H9 (cell line): ENCODE data around the gene AVPR2. TPM values are rescaled to one million over a fixed set of nuclear protein-coding genes. Genes with fewer than 3 reads are reported as not detected.

ENCODE experiments used
- DNase-seq: peaks from one replicate; pipeline ENCODE4 v3.0.0-alpha.2; 2017
- H2AFZ ChIP-seq: one replicate; pipeline ENCODE4 v1.6.1; 2013; ENCODE audit warnings: mild to moderate bottlenecking, low read length, control low read depth, moderate library complexity
- H2AK5ac ChIP-seq: 2 replicates; pipeline ENCODE4 v1.6.1; 2013; ENCODE audit warnings: low read length, control low read depth, mixed read lengths; ENCODE audit not compliant: insufficient read length
- H2BK120ac ChIP-seq: one replicate; pipeline ENCODE4 v1.6.1; 2013; ENCODE audit warnings: low read depth, mild to moderate bottlenecking, low read length, control low read depth, inconsistent platforms; ENCODE audit not compliant: poor library complexity, severe bottlenecking
- H2BK12ac ChIP-seq: 2 replicates; pipeline ENCODE4 v1.6.1; 2013; ENCODE audit warnings: low read length, control low read depth, mixed read lengths, low read depth; ENCODE audit not compliant: insufficient read length
- H2BK15ac ChIP-seq: 2 replicates; pipeline ENCODE4 v1.6.1; 2013; ENCODE audit warnings: low read depth, low read length, control low read depth
- H2BK20ac ChIP-seq: one replicate; pipeline ENCODE4 v1.6.1; 2013; ENCODE audit warnings: low read depth, mild to moderate bottlenecking, low read length, control low read depth, inconsistent platforms; ENCODE audit not compliant: poor library complexity, severe bottlenecking
- H2BK5ac ChIP-seq: 2 replicates; pipeline ENCODE4 v1.6.1; 2013; ENCODE audit warnings: low read length, control low read depth, mixed read lengths; ENCODE audit not compliant: insufficient read length
- H3K14ac ChIP-seq: 2 replicates; pipeline ENCODE4 v1.6.1; 2013; ENCODE audit warnings: low read length, control low read depth; ENCODE audit not compliant: insufficient read depth
- H3K18ac ChIP-seq: 2 replicates; pipeline ENCODE4 v1.6.1; 2013; ENCODE audit warnings: low read depth, mild to moderate bottlenecking, mixed read lengths, low read length, control low read depth; ENCODE audit not compliant: insufficient read length
- H3K23ac ChIP-seq: 2 replicates; pipeline ENCODE4 v1.6.1; 2013; ENCODE audit warnings: low read length, control low read depth, mixed read lengths, low read depth; ENCODE audit not compliant: insufficient read length
- H3K23me2 ChIP-seq: 2 replicates; pipeline ENCODE4 v1.6.1; 2013; ENCODE audit warnings: low read depth, mild to moderate bottlenecking, mixed read lengths, low read length, control low read depth; ENCODE audit not compliant: insufficient read length, poor library complexity, severe bottlenecking
- H3K27ac ChIP-seq: 2 replicates; pipeline ENCODE4 v1.5.1; 2013; ENCODE audit warnings: low read length, control low read depth, mixed read lengths, low read depth; ENCODE audit not compliant: insufficient read length
- H3K27me3 ChIP-seq: 2 replicates; pipeline ENCODE4 v1.6.1; 2013; ENCODE audit warnings: low read length, control low read depth, inconsistent platforms; ENCODE audit not compliant: insufficient read depth
- H3K4ac ChIP-seq: 2 replicates; pipeline ENCODE4 v1.6.1; 2013; ENCODE audit warnings: low read depth, mild to moderate bottlenecking, control low read depth, inconsistent platforms, low read length, moderate library complexity
- H3K4me1 ChIP-seq: 2 replicates; pipeline ENCODE4 v1.6.1; 2013; ENCODE audit warnings: low read length, control low read depth, inconsistent platforms; ENCODE audit not compliant: insufficient read depth
- H3K4me2 ChIP-seq: 2 replicates; pipeline ENCODE4 v1.6.1; 2013; ENCODE audit warnings: low read length, control low read depth, mixed read lengths; ENCODE audit not compliant: insufficient read length, insufficient read depth
- H3K56ac ChIP-seq: 2 replicates; pipeline ENCODE4 v1.6.1; 2013; ENCODE audit warnings: low read depth, mild to moderate bottlenecking, mixed read lengths, low read length, control low read depth; ENCODE audit not compliant: insufficient read length
- H3K79me1 ChIP-seq: 2 replicates; pipeline ENCODE4 v1.6.1; 2013; ENCODE audit warnings: low read depth, mild to moderate bottlenecking, moderate library complexity, low read length, control low read depth, inconsistent platforms; ENCODE audit not compliant: insufficient read depth, poor library complexity, severe bottlenecking
- H3K79me2 ChIP-seq: 2 replicates; pipeline ENCODE4 v1.6.1; 2013; ENCODE audit warnings: low read length, control low read depth, inconsistent platforms; ENCODE audit not compliant: insufficient read depth
- H3K9ac ChIP-seq: 2 replicates; pipeline ENCODE4 v1.6.1; 2013; ENCODE audit warnings: low read length, control low read depth, mixed read lengths; ENCODE audit not compliant: insufficient read length; ENCODE audit errors: extremely low read depth
- H3K9me3 ChIP-seq: one replicate; pipeline ENCODE4 v1.6.1; 2013; ENCODE audit warnings: low read depth, low read length, inconsistent platforms; ENCODE audit not compliant: control insufficient read depth
- H3T11ph ChIP-seq: one replicate; pipeline ENCODE4 v1.6.1; 2013; ENCODE audit warnings: mild to moderate bottlenecking, low read length, control low read depth, inconsistent platforms
- H4K20me1 ChIP-seq: one replicate; pipeline ENCODE4 v1.6.1; 2013; ENCODE audit not compliant: control insufficient read depth, insufficient read length, insufficient read depth
- H4K5ac ChIP-seq: 2 replicates; pipeline ENCODE4 v1.6.1; 2013; ENCODE audit warnings: low read depth, mild to moderate bottlenecking, mixed read lengths, low read length, control low read depth; ENCODE audit not compliant: insufficient read length
- H4K8ac ChIP-seq: replicated peaks from 2 replicates; pipeline ENCODE4 v1.6.1; 2013; ENCODE audit warnings: low read length, control low read depth, mixed read lengths, low read depth; ENCODE audit not compliant: insufficient read length
- H4K91ac ChIP-seq: 2 replicates; pipeline ENCODE4 v1.6.1; 2013; ENCODE audit warnings: low read depth, mild to moderate bottlenecking, moderate library complexity, mixed read lengths, low read length, control low read depth; ENCODE audit not compliant: insufficient read length
- H3K27ac Mint-ChIP-seq, 3 experiments: 2 replicates in 2 of 3; 3 replicates in 1 of 3; pipeline ENCODE4 v1.8.0; 2020 to 2021; ENCODE audit warnings: mixed read lengths in 3 of 3, mild to moderate bottlenecking in 1 of 3, moderate library complexity in 1 of 3
- H3K27me3 Mint-ChIP-seq: 2 replicates; pipeline ENCODE4 v1.8.0; 2021; ENCODE audit warnings: low read depth, mild to moderate bottlenecking, moderate library complexity, mixed read lengths
- H3K36me3 Mint-ChIP-seq, 3 experiments: 2 replicates in 2 of 3; 3 replicates in 1 of 3; pipeline ENCODE4 v1.8.0; 2020 to 2021; ENCODE audit warnings: low read depth in 3 of 3, mixed read lengths in 3 of 3; ENCODE audit not compliant: insufficient read depth in 1 of 3
- H3K4me1 Mint-ChIP-seq, 2 experiments: 2 replicates each; pipeline ENCODE4 v1.8.0; 2020; ENCODE audit warnings: mixed read lengths in 2 of 2
- H3K4me3 Mint-ChIP-seq, 2 experiments: 2 replicates in 1 of 2; 3 replicates in 1 of 2; pipeline ENCODE4 v1.8.0; 2020 to 2021; ENCODE audit warnings: mild to moderate bottlenecking in 2 of 2, mixed read lengths in 2 of 2, moderate library complexity in 1 of 2
- H3K9me3 Mint-ChIP-seq, 2 experiments: 2 replicates in 1 of 2; 3 replicates in 1 of 2; pipeline ENCODE4 v1.8.0; 2020; ENCODE audit warnings: mild to moderate bottlenecking in 2 of 2, mixed read lengths in 2 of 2, moderate library complexity in 1 of 2
- CTCF ChIP-seq: fragments of 200-600 bp; sonication (generic); conservative IDR thresholded peaks from 3 replicates; pipeline ENCODE4 v1.8.0; 2021; ENCODE audit warnings: antibody characterized with exemption, mild to moderate bottlenecking
- WGBS: extraction: QIAGEN DNeasy Blood & Tissue Kit; methylation state at CpG from one replicate; pipeline ENCODE4 v1.1.7; 2013; ENCODE audit warnings: missing lambda C conversion rate, low lambda C conversion rate, mixed read lengths; ENCODE audit not compliant: insufficient read length; ENCODE audit errors: extremely low coverage; 5-methylcytosine and 5-hydroxymethylcytosine counted together
- total RNA-seq: library from RNA; stranded (reverse); gene quantifications from 2 replicates; pipeline ENCODE4 v1.2.1, GENCODE V29; 2021

The AVPR2 gene
- total RNA-seq, 1 experiment from 2014 or later: not detected

GRCh38 chrX:153931151-153931550, 26.7 kb downstream of the AVPR2 start:
- Histone ChIP-seq H4K8ac (no peak overlapping the region), H3K27me3 (no peaks in the 10 kb centered on the region), H2BK120ac (no peak overlapping the region), H3K9ac (no peak overlapping the region), H2BK15ac (no peak overlapping the region), H2BK12ac (no peak overlapping the region), H3K79me1 (no peaks in the 10 kb centered on the region), H2AFZ (no peak overlapping the region), H3T11ph (no peak overlapping the region), H2BK5ac (no peak overlapping the region), H3K23me2 (peaks cover 21% of the 10 kb centered on the region), H4K20me1 (no peaks in the 10 kb centered on the region), H2BK20ac (no peak overlapping the region), H3K56ac (no peak overlapping the region), H3K79me2 (no peaks in the 10 kb centered on the region; the same call in 1 of the 2 replicates), H3K27ac (no peak overlapping the region), H2AK5ac (no peak overlapping the region), H3K4me2 (no peak overlapping the region), H3K9me3 (peaks cover 22% of the 10 kb centered on the region), H4K5ac (no peak overlapping the region), H3K4me1 (no peaks in the 10 kb centered on the region), H3K4ac (no peak overlapping the region), H3K18ac (no peak overlapping the region), H3K14ac (no peak overlapping the region), H4K91ac (no peak overlapping the region), H3K23ac (no peak overlapping the region)
- no CpG with 5 or more reads among the region's 8 CpGs for WGBS
- H3K4me3 Mint-ChIP-seq: peak overlapping the region in 1 of 2 experiments; percentile 4; a peak in 1 of 5 replicates
- H3K4me1 Mint-ChIP-seq: peaks cover 2 to 32% of the 10 kb centered on the region in 2 experiments
- H3K27ac Mint-ChIP-seq: peak overlapping the region in 1 of 3 experiments; percentile 60; a peak in 1 of 7 replicates
- no peak for TF ChIP-seq CTCF
- no peaks in the 10 kb centered on the region for H3K27me3 Mint-ChIP-seq
- H3K36me3 Mint-ChIP-seq: peaks cover 19 to 47% (median 26%) of the 10 kb centered on the region in 3 experiments
- H3K9me3 Mint-ChIP-seq: peaks cover 54 to 66% of the 10 kb centered on the region in 2 experiments
- DNase-seq: no peak
